ENCODE data around the gene JPH2.

The JPH2 gene

GRCh38 chr20:44123874-44124535, 63.0 kb downstream of the JPH2 start:
- no peak for DNase-seq

- no peak for DNase-seq
Observed at GRCh38 chr20:44123251-44123650, 63.7 kb downstream of the JPH2 start.

- DNase-seq = no peak
Observed at GRCh38 chr20:44120676-44121425, 66.1 kb downstream of the JPH2 start.

DNA sequence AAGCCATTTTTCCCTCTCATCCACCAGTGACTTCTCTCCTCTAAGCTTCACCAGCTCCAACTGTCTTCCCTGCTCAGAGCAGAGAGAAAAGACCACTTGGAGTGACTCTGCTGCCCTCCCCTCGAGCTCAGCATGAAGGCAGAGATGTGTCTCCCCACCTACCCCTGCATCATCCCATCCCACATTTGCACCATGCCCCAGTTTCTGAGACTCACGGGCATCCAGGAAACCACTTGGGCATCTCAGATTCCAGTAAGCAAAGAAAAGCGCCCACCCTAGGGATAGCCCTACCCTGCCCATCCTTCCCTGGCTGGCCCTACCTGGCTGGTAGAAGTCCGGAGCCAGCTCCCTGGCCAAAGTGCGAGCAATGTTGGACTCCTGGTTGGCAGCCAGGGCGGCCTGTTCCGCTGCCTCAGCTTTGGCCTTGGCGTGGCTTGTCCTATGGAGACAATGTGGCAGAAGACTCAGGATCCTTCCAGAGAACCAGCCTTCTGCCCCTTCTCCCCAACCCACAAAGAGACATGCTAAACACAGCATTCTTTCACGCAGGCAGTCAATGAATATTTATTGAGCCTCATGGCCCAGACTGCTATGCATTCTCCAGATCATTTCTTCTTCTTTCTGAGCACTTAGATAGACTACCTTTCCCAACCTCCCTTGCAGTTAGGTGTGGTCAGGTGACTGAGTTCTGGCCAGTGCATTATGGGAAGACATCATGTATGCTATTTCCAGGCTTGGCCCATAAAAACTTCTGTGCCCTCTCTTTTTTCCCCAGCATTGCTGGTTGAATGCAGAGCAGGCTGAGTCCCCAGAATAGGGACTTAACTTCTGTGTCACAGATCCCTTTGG, 68.6 kb downstream of the JPH2 start:
- no peak for DNase-seq

- DNase-seq = no peak
Observed at GRCh38 chr20:44117296-44118184, 69.4 kb downstream of the JPH2 start.

- DNase-seq = no peak
Observed at GRCh38 chr20:44115762-44116644, 71.0 kb downstream of the JPH2 start.

- no peak for DNase-seq
Observed at GRCh38 chr20:44115181-44115580, 71.8 kb downstream of the JPH2 start.

DNA sequence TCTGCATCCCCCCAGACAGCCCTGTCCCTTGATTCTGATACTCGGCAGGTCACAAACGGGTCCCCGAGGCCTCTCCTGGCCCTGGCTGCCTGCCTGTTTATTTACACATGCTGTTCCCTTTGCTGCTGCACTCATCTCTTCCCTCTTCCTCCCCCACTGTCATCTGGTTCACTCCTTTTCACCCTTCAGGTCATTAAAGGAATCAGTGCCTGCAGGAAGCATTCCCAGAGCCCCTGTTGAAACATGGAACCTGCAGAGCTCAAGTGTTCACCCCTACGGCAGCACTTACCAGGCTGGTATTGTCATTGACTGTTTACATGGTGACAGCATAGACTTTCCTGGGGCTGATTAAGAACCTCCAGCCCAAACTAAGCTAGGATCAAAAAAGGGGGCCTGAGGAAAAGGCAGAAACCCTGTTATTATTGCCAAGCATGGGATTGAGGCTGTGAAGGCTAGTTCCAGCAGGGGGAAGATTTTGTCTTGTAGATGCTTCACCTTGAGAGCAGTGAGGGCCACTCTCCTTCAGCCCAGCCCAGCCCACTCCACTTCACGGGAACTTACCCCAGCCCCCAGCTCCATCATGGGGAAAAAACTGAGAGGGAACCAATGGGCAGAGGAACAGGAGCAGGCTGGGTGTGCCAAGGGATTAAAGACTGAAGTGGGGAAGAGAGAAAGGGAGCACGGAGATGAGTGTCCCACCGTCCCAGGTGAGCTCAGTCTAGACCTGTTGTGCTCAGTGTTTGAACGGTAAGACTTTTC, 73.2 kb downstream of the JPH2 start:
- DNase-seq = no peak

DNA sequence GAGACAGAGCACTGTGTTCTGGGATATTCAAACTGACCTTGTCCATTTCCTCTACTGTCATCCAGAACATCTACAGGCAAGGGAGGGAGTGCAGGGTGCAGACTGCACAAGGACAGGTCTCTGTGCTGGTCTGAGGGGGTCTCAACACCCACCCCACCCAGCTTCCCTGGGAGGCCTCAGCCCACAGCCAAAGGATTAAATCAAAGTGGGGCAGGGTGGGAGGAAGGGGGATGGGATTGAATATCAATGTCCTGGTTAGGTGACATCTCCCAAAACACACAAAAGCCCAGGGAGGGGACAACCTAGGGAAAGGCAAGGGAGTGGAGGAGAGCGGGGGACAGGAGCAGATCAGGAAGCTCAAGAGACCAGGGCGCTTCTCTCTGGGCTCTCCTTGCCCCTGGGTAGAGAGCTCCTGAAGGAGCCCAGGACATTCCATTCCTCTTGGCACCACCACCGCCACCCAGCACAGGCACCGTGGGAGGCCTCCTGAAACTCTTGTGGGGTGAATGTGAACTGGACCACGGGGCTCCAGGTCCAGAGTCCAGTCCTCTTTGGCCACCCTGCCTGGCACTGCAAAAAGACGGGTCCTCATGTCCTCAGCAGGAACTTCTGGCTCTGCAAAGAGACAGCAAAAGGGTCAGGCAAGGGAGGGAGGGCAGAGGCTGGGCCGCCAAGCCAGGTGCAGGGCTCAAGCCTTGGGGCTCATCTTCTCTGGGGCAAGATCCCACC, 73.9 kb downstream of the JPH2 start:
- no peak for DNase-seq

- DNase-seq = no peak
Observed at GRCh38 chr20:44112456-44112855, 74.5 kb downstream of the JPH2 start.

DNA sequence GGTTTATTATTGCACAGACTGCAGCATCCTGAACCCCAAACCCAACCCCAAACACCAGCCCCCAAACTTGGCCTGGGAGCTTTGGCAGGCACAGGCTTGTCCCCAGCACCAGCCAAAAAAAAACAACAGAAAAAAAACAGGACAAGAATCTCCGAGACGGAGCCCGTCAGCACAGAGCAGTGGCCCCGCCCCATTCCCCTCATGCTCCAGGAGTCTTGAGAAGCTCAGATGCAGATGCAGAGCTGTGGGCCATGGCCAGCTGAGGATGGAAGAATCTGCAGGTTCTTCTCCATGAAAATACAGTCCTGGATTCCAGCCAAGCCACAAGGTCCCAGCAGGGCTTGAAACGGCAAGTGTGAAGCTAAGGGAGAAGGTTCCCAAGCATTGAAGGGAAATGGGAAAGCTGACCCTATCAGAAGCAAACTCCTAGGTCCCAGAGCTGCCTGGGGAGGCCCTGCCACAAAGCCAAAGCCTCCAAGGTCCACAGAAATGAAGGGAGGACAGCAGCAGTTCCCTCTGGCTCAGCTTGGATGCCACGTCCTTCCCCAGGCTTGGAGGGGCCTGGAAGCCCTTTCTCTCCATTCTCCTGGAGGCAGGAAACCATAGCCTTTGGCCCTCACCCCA, 75.2 kb downstream of the JPH2 start:
- DNase-seq = no peak

- no peak for DNase-seq
Observed at GRCh38 chr20:44110816-44111568, 76.0 kb downstream of the JPH2 start.

GRCh38 chr20:44109951-44110361, 77.0 kb downstream of the JPH2 start:
- no peak for DNase-seq

DNA sequence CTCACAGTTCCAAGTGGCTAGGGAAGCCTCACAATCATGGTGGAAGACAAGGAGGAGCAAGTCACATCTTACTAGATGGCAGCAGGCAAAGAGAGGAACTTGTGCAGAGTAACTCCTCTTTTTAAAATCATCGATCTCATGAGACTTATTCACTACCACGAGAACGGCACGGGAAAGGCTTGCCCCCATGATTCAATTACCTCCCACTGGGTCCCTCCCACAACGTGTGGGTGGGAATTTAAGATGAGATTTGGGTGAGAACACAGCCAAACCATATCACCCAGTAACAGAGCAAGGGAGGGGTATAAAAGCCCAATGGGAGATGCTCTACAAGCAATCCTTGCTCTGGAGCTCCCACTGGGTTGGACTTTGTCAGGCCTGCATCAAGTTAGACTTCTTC, 80.4 kb downstream of the JPH2 start:
- DNase-seq = peak; percentile 3 to 28

DNA sequence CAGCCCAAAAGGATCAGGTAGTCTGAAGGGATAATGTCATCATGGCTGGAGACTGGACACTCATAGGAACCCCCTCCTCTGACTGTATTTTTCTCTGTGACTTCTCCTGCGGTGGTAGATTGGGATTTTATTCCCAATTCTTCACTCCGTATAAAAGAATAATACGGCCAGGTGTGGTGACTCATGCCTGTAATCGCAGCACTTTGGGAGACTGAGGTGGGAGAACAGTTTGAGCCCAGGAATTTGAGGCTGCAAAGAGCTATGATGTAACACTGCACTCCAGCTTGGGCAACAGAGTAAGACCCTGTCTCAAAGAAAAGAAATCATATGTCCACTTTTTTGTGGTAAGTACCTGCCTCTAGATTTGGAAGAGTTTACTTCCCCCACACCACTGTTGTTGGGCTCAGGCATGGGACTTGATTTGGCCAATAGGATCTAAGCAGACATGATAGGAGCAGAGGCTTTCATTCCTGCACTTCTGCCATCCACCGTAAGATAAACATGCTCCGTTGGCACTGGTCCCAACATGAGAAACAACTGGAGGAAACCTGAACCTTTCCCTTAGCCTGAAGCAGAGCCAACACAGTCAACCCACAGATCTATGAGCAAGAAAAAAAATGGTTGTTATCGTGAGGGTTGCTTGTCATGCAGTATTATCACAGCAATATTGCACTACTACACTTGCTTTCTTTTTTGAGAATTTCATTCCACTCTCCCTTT, 82.0 kb downstream of the JPH2 start:
- no peak for DNase-seq

DNA sequence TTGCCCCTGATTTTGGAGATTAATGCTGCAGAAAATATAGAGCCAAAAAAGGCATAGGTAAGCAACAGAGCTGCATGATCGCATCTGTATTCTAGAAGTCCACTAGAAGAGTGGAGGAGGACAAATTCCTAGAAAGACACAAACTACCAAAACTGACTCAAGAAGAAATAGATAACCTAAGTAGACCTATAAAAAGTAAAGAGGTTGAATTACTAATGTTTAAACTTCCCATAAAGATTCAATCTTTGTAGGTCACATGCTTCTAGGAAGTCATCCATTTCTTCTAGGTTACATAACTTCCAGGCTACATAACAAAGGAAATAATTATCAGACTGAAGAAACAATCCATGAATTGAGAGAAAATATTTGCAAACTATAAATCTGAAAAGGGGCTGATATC, 84.4 kb downstream of the JPH2 start:
- no peak for DNase-seq

GRCh38 chr20:44099832-44100231, 87.2 kb downstream of the JPH2 start:
- no peak for DNase-seq

GRCh38 chr20:44098657-44099056, 88.3 kb downstream of the JPH2 start:
- DNase-seq = no peak

All from inflammatory macrophage (primary cell).